HG03457 (cell line): ENCODE measurements around the gene ZDHHC8.

ENCODE experiments used
- ATAC-seq: cut with Tn5 transposase; IDR thresholded peaks from one replicate; pipeline ENCODE4 v1.9.1; 2021; ENCODE audit warnings: moderate number of reproducible peaks; ENCODE audit not compliant: unreplicated experiment

The ZDHHC8 gene, protein sequence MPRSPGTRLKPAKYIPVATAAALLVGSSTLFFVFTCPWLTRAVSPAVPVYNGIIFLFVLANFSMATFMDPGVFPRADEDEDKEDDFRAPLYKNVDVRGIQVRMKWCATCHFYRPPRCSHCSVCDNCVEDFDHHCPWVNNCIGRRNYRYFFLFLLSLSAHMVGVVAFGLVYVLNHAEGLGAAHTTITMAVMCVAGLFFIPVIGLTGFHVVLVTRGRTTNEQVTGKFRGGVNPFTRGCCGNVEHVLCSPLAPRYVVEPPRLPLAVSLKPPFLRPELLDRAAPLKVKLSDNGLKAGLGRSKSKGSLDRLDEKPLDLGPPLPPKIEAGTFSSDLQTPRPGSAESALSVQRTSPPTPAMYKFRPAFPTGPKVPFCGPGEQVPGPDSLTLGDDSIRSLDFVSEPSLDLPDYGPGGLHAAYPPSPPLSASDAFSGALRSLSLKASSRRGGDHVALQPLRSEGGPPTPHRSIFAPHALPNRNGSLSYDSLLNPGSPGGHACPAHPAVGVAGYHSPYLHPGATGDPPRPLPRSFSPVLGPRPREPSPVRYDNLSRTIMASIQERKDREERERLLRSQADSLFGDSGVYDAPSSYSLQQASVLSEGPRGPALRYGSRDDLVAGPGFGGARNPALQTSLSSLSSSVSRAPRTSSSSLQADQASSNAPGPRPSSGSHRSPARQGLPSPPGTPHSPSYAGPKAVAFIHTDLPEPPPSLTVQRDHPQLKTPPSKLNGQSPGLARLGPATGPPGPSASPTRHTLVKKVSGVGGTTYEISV

DNA sequence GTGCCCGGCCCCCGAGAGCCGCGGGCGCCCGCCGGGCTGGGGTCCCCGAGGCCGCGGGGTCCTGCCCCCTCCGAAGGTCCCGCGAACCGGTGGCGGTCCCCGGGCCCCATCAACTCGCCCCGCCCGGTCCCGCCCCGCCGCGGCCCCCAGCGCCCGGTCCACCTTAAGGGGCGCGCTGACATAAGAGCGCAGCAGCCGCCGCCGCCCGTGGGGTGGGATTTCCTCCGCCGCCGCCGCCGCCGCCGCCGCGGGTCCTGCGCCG lies at the start of gene ZDHHC8:
TSS of gene ZDHHC8 (plus strand) at position 208 of the 262 bp plus-strand sequence. CDS start 144 bp downstream, outside the sequence.
- ATAC-seq, result no peak

DNA sequence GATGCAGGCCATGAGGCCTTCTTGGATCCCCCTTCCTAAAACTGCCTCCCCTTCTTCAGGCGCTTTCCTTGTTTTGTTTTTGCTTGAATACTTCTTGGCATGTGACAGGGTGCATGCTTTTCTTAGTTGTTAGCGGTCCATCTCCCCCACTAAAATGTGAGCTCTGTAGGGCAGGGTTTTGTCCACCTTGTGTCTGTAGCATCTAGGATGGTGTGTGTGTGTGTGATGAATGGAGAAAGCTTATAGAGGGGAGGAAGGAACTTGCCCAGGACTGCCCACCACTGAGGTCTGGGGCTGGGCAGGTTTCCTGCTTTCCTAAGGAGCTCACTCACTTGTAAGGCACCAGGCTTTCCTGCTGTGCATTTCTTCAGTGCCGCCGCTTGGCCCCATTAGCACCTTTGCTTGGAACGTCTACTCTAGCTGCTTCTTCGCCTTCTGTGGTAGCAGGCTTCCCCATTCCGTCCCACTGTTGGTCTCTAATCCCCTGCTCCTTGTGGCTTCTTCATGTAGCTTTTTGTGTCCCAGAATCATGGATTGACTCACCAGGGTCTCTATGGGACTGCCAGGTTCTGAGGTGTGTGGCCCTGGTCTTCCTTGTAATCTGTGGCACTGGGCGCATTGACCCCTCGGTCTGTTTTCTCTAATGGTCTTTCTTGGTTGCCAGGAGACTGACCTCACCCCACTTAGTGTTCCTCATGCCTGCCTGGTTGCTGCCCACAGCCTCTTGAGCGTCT lies 48.3 kb upstream of the ZDHHC8 start:
- ATAC-seq, result no peak

DNA sequence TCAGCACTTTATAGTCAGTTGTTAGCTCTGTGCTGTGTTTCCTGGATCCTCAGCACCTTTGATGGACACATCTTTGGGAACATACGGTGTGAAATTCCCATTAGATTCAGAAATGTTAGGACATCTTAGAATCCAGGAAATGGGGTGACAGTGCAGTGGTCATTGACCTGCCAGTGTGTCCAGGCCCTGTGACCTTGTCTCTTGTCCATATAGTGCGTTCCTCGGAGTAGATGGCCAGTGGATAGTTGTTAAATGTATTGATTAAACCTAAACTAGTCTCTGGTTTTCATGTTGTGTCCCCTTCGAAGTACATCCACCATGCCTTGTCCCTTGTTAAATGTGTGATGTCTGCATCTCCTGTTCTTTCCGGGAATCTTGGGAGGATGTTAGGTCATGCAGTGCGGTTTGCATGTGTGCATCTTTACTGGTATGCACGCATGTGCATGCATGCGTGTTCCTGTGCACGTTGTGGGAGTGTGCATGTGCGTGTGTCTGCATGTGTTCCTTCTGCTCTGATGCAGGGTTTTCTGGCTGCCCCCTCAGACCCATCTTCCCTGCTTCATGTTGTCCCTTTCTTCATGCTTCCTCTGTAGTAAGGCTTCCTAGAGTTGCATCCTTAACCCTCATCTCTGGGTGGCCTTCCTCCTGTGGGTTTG lies 47.6 kb upstream of the ZDHHC8 start:
- no peak for ATAC-seq

DNA sequence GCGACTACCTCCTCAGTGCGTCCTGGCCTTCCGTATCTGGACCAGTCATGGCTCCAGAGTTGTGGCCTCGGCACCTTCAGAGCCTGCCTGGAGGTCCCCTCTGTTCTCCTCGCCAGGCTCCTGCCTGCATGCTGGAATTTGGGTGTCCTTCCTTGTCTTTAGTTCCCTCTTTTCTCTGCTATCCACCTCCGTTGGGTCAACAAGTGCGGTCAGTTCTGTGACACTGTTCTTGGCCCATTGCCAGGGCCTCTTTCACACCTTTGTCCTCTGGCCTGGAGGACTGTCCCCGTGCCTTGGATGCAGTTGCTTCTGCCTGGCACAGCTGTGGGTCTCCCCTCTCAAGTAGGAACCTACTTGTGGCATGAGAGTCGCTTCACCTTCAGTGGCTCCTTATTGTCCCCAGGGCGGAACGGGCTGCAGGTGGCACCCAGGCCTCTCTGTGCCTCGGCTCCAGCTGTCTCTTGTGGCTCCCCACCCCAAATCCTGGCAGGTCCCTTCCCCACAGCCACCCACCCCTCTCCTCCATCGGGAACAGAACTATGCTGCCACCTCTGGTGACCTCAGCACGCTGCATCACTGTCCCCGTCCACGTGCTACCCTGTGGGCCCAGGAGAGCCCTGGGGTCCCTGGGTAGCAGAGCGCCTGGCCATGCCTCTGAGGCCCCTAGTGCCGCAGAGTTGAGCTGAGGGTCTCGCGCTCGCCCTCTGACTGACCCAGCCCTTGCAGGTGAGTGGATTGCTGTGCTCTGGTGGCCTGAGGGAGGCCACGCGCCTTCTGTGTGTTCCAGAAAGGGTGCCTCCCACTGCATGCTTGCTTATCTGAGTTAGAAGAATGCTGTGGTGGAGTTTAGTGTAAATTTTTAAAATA lies 46.8 kb upstream of the ZDHHC8 start:
- no peak for ATAC-seq

DNA sequence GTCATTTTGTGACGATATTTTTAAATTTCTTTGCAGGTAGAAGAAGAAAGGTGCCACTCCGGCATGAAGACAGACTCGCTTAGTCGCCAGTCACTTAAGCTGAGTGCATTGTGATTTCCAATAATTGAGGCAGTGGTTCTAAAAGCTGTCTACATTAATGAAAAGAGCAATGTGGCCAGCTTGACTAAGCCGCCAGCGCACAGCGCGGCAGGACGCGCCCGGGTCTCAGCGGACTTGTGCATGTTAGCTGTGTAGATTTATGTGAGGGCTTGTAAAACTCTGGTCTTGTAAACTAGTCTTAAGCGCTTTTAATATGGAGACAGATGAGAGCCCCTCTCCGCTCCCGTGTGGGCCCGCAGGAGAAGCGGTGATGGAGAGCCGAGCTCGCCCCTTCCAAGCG lies 46.0 kb upstream of the ZDHHC8 start:
- no peak for ATAC-seq

DNA sequence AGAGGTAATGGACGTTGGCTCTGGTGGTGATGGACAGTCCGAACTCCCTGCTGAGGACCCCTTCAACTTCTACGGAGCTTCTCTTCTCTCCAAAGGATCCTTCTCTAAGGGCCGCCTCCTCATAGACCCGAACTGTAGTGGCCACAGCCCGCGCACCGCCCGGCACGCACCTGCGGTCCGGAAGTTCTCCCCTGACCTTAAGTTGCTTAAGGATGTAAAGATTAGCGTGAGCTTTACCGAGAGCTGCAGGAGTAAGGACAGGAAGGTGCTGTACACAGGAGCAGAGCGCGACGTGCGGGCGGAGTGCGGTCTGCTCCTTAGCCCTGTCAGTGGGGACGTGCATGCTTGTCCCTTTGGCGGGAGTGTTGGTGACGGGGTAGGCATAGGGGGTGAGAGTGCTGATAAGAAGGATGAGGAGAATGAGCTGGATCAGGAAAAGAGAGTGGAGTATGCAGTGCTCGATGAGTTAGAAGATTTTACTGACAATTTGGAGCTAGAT lies 45.5 kb upstream of the ZDHHC8 start:
- no peak for ATAC-seq

DNA sequence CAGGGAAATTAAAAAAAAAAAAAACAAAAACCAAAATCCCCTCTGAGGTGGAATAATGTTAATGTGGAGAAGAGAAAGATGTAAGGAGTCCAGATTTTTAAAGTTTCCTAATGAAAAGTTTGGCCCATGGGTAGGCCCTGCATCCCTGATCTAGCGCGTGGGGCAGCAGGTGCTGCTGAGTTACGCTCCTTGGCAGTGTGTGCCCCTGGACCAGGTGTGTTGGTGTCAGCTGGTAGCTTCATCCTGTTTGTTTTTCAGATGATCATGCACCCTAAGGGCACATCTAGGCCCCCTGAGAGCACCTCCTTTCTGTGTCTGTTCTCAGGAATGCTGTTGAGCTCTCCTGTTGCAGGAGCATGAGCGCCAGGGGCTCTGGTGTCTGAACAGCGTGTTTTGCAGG lies 44.8 kb upstream of the ZDHHC8 start:
- no peak for ATAC-seq

DNA sequence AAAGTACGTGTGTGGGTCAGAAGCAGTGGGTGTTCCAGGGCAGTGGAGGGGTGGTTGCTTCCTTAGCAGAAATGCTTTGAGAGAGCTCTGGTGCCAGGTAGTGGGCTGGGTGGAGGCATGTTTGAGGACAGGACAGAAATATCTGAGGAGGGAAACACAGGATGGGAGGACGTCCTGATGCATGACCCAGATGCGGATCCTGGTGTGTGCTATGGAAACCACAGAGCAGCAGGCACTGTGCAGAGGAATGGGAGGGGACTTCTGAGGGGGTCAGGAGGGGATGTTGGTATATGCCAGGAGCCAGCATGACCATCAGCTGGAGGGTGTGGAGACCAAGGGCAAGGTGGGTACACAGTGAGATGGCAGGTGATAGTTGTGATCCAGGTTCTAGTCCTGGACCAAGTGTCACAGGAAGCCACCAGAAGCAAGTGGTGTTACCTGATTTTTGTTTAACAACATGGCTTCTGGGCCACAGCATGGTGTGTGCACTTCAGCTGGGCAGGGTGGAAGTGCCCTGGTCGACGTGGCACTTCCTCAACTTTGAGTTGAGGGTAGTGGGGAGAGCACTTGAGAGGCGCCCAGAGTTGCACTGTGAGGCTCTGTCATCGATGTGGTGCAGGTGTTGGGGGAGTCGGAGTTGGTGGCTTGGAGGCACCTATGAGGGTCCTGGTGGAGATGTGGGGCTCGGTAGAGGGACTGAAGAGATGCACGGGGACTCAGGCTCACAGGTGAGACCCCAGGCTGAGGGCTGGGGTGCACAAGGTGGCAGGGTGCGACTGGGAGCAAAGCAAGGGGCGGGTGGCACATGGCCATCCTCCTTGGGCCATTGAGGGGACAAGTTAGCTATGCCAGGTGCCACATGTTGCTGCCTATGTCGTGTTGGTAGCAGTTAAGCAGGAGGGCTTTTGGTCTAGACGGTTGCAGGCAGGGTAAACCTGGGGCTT lies 44.0 kb upstream of the ZDHHC8 start:
- ATAC-seq, result no peak

DNA sequence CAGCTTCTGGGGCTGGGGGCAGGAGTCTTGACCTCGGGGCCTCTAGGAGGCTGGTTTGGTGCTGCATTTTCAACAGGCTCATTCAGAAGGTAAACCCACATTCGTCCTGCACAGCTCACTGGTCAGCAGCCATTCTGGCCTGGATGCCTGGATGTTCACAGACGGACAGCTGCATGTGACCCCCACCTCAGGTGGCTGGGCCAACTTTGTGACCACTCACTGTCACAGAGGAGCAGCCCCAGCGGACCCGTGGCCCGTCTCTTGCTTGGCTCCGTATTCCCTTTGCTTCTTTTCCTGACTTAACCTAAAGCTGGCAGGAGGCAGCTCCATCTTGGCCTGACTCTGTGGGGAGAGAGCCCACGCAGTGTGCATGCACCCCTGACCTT lies 43.3 kb upstream of the ZDHHC8 start:
- ATAC-seq, result no peak

DNA sequence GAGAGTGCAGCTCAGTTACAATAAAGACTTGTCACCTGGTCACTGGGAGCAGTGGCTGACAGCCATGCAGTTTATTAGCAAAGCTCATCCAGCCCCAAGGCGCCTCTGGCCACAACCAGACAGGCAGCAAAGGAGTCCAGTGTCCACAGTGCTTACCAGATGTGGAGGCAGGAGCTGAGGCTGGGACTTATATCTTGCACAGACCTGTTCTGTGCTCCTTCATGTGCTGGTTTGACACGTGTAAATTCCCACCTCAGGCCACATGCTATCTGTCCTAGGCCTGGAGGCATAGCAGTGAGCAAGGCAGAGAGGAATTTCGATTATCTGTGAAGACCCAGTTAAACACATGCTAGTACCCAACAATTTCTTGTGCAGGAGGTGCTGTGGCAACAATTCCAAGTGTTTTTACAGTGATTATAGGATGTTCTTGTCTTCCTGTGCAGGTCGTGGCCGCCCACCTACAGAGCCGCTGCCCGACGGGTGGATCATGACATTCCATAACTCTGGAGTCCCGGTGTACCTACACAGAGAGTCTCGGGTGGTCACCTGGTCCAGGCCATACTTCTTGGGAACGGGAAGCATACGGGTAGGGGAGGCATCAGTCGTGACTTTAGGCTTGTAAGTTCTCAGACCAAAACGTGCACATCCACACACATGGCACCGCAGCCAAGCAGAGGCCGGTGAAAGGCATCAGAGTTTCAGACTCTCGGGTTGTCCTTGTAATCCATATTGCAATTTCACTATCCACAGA lies 42.2 kb upstream of the ZDHHC8 start:
- no peak for ATAC-seq

DNA sequence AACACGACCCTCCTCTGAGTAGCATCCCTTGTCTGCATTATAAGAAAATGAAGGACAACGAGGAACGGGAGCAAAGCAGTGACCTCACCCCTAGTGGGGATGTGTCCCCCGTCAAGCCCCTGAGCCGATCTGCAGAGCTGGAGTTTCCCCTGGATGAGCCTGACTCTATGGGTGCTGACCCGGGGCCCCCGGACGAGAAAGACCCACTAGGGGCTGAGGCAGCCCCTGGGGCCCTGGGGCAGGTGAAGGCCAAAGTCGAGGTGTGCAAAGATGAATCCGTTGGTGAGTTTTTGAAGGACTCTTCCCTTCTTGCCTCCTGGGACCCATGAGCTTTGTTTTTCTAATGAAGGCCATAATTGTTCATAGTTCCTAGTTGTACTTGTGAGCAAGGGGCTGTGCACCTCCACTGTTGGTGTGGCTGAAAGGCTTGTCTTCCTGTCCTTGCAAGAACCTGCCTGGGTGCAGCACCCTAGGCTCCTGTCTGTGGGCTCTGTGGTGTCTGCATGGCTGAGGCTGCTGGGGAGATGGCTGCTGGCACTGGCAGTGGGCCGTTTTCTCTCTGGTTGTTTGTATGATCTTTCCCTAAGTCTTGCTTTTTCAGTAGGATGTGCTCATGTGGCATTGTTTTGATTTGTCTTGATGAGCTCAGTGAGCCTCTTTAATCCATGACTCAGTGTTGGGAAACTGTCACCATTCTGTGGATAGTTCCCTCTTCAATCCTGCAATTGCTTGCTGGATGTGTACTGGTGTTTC lies 41.5 kb upstream of the ZDHHC8 start:
- ATAC-seq, result no peak

DNA sequence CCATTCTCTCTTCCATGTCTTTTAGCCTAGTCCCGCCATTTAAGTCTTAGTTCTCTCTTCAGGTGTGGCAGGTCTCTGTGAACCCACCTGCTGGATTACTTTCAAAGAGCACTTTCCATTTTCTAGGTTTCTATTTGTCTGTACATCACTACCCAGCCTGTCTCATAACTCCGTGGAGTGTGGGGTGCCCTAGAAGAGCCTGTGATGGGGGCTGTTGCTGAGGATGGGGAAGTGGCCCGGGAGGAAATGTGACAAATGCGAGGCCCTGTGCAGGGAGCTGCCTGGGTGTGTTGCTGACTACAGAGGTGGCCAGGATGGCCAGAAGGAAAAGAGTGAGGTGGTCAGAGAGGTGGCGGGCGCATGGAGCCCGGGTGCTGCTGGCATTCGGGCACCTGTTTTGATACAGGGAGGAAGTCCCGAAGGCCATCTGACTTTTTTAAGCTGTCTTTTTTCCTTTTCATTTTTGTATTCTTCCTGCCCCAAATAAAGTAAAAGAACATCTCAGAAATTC lies 40.8 kb upstream of the ZDHHC8 start:
- no peak for ATAC-seq

DNA sequence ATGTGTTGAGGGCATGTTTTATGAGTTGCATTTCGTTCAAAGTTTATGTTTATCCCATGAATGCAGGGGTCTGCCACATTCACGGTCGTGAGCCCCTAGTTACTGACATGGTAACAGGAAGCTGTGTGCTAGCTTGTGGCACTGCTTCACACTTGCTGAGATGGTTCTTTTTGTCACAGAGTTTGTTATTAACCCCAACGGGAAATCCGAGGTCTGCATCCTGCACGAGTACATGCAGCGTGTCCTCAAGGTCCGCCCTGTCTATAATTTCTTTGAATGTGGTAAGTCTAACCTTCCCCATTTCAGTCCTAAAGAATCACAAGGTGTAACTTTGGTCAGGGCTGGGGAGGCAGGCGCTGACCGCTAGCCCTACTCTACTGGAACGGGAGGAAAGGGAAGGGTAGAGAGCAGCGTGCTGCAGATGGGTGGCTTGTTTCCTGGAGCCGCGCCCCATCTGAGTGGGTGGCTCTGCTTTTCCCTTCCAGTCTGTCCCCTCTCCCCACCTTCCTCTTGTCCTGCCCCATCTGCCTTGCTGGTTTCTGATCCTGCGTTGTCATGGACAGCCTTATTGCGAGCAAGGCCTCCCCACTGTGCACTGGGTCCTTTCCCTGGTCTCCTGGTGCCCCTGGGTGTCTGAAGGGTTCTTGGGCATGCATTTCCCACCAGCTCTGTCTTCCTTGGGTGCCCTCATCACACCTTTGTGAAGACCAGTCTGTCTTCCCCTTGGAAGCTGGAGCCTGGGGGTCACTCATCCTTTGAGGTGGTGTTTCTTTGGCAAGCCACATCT lies 39.7 kb upstream of the ZDHHC8 start:
- ATAC-seq, result no peak

DNA sequence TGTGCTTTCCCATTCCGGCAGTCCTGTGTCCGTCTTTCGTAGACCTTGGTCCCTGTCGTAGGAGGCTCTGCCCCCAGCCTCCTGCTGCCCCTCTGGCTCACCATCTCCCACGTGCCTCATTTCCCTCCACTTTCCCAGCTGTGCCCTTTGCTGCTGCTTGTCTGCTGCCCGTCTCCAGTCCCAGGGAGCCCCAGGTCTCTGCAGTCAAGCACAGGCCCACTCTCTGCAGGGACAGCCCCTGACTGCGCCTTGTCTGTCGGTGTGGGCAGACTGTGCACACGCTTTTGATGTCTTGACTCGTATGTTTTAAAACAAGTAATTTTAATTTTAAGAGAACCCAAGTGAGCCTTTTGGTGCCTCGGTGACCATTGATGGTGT lies 39.1 kb upstream of the ZDHHC8 start:
- ATAC-seq, result no peak

DNA sequence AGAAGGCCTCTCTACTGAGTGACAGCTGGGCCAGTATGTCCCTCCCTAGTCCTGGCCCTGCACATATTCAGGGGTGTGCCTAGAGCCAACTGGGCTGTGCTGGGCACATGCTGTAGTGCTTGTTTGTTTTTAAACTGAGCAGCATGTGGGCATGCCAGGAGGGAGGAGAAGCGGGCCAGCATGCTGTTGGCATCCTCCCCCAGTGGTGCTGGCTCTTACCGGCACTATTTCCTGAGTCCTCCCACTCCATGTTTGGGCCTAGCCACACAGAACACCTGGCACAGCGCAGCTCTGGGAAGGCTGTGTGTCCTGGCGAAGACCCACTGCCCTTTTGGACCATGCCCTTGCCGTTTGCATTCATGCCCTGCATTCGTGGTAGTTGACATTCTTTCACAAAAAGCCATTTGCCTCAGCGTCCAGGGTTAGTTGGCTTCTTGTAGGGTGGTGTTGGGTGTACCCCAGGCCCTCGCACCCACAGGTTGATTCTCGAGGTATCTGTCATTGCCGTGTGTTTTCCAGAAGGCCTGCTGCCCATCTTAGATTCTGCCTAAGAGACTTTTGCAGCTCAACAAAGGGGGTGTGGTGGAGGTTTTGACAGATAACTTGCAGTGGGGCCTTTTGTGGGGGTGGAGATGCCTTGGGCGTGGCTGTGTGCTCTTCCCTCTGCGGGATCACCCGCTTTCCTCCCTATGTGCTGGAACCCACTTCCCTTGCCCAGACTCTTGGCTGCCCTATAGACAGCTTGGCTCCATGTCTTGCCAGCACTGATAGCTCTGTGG lies 38.0 kb upstream of the ZDHHC8 start:
- ATAC-seq, result no peak

DNA sequence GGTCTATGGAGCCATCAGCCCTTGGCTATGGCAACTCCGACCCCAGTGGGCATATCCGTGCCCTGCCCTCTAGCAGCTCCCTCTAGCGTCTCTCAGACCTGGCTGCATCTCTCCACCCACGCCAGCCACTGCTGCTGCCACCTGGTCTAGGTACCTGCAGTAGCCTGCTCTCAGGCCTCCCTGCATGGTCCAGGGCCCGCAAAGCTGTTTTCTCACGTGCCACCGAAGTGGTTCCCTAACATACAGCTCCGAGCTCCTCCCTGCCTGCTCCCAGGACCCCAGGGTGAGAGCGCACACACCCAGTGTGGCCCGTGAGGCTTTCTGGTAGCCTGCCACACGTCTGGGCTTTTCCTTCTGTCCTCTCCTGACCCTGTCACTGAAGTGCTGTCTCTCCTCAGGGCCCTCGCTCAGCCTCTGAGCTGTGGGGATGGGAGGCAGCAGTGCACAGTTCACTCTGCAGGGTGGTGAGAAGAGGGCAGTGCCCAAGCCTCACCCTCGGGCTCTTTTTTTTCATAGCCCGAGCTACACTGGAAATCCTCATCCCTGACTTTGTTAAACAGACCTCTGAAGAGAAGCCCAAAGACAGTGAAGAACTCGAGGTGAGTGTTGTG lies 37.3 kb upstream of the ZDHHC8 start:
- ATAC-seq, result no peak
